Retinal pigment epithelial cell (primary cell): ENCODE results near the gene OGDHL.
"Not testable (repeated sequence)": the region's sequence is repeated elsewhere in the genome, so short reads cannot be mapped to it uniquely, and the experiment has no call there.

Experiments used
- DNase-seq: peaks from one replicate; pipeline ENCODE4 v3.0.0-alpha.2; 2010; ENCODE audit warnings: low read depth
- H3K4me3 ChIP-seq: 2 replicates; pipeline ENCODE4 v1.5.1; 2011; ENCODE audit warnings: mild to moderate bottlenecking, low read length, control low read depth, moderate library complexity
- TF ChIP-seq, protein P1 (sequence below): conservative IDR thresholded peaks from 2 replicates; pipeline ENCODE4 v1.5.1; 2011; ENCODE audit warnings: low read depth, low read length, control low read depth, inconsistent platforms

The OGDHL gene

DNA sequence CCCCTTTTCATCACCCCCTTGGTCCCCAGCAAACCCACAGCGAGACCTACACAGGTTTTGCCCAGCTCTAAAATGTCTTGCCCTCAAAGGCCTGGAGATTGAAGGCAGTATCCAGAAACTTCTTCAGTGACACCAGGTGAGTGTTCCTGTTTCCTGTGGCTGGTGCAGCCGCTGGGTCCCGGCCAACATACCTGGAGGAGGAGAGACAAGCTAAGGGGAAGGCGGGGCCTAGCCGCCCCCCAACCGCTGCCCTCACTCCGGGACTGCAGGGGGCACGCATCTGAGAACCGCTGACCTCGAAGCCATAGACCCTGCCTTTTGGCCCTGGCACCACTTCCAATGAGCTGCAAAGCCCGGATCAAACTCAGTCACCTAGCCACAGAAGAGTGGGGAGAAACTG is 27.0 kb downstream of the OGDHL start:
- H3K4me3 ChIP-seq: no peak overlapping the region
- TF ChIP-seq, protein P1, sequence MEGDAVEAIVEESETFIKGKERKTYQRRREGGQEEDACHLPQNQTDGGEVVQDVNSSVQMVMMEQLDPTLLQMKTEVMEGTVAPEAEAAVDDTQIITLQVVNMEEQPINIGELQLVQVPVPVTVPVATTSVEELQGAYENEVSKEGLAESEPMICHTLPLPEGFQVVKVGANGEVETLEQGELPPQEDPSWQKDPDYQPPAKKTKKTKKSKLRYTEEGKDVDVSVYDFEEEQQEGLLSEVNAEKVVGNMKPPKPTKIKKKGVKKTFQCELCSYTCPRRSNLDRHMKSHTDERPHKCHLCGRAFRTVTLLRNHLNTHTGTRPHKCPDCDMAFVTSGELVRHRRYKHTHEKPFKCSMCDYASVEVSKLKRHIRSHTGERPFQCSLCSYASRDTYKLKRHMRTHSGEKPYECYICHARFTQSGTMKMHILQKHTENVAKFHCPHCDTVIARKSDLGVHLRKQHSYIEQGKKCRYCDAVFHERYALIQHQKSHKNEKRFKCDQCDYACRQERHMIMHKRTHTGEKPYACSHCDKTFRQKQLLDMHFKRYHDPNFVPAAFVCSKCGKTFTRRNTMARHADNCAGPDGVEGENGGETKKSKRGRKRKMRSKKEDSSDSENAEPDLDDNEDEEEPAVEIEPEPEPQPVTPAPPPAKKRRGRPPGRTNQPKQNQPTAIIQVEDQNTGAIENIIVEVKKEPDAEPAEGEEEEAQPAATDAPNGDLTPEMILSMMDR: no peak
- DNase-seq: no peak

DNA sequence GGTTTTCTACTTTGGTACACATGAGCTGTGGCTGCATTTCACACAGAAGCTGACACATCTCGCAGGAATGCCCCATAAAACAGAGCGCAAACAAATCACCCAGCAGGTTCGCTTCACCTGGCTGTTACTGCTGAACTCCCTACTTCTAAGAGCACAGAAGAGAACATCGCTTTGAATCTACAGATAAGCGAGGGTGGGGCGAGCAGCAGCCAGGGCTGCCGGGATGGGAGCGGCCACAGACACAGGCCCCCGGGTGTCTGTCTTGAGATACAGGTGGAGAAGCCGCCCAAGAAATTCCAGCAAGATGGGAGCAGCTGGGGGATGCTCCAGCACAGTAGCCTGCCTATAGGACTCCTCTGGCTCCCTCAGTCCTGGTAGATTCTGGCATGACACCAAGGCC is 27.4 kb downstream of the OGDHL start:
- TF ChIP-seq, protein P1: no peak
- no peak overlapping the region for H3K4me3 ChIP-seq

DNA sequence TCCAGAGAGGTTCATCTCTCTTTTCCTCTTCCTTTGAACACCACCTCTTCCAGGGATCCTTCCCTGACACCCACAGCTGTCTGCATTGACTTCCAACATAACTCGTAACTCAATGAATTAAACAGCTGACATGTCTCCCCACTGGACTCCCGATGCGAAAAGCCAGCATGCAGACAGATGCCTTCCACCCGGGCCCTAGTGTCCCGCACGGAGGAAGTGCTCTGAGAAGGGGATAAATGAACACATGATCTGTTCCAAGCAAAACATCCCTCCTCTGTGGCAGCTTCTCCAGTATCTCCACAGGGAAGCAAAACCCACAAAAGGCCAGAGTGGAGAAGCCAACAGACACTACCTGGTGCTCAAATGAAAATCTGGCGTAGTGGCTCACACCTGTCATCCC is 28.3 kb downstream of the OGDHL start:
- TF ChIP-seq, protein P1: no peak
- no peak for DNase-seq
- no peak overlapping the region for H3K4me3 ChIP-seq

More for the DNA sequence above, 27.4 kb downstream of the OGDHL start:
- no peak for DNase-seq

DNA sequence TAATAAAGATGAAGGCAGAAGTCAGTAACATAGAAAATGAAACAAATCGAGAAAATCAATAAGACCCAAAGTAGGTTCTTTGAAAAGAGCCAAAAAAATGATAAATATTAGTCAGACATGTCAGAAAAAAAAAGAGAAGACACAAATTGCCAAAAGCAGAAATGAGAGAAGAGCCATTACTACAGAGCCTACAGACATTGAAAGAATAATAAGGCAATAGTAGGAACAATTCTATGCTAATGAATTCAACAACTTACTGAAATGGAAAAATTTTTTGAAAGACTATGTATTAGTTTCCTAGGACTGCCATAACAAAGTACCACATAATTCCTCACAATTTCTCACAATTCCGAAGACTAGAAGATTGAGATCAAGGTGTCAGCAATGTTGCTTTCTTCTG is 35.5 kb downstream of the OGDHL start:
- TF ChIP-seq, protein P1: no peak
- no peak overlapping the region for H3K4me3 ChIP-seq
- DNase-seq: no peak

DNA sequence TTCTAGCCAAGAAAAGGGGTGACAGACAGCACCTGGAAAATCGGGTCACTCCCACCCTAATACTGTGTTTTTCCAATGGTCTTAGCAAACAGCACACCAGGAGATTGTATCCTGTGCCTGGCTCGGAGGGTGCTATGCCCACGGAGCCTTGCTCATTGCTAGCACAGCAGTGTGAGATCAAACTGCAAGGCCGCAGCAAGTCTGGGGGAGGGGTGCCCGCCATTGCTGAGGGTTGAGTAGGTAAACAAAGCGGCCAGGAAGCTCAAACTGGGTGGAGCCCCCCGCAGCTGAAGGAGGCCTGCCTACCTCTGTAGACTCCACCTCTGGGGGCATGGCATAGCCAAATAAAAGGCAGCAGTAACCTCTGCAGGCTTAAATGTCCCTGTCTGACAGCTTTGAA is 47.0 kb downstream of the OGDHL start:
- not testable (repeated sequence) for DNase-seq, H3K4me3 ChIP-seq

DNA sequence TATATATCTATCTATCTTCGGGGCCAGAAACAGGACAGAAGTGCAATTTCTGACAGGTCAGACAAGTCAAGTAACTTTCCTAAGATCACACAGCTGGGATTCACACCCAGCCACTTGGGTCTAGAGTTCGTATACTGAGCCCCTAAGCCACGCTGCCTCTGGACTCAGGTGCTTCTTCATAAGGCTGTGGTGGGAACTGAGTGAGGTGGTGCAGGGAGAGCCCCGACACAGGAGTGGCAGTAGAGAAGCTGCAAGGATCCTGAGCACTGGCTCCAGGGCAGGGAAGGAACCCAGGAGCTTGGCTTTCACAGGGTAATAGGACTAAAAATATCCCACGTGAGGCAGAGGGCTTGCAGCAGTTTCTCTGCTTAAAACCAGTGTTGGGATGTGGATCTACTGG is 48.9 kb downstream of the OGDHL start:
- TF ChIP-seq, protein P1: no peak
- DNase-seq: no peak
- no peak overlapping the region for H3K4me3 ChIP-seq

DNA sequence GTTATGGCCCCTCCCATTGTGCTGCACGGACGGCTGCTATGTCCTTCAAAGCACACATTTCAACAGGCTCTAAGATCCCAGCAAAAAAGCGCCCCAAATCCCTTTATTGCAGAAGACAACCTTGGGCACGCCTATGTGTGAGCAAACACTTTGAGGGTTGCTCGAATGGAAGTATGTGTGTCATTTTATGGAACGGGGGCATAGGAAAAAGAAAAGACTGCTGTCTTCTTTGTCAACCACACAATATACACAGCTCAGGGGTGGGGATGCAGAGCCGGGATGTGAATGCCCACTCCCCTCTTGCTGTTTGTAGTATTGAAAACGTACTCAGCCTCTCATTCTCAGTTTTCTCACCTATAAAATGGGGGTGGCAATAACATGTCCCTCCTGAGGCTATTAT is 50.6 kb downstream of the OGDHL start:
- no peak for DNase-seq
- TF ChIP-seq, protein P1: no peak
- no peak overlapping the region for H3K4me3 ChIP-seq

DNA sequence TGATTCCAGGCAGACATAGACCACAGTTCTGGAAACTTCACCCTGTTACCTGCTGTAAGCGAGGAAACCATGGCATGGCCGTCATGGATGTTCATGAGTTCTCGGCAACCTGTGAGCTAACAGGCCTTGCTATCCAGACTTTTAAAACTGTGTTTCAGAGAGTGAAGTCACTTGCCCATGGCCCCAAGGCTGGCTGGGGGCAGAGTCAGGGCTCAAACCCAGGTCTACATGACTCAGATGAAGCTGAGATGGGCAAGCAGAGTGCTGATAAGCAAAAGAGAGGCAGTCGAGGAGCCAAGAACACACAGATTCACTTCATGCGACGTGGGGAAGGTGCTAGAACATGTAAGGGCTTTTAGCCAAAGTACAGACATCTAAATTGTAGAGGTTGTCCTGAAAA is 51.2 kb downstream of the OGDHL start:
- no peak overlapping the region for H3K4me3 ChIP-seq
- TF ChIP-seq, protein P1: no peak
- DNase-seq: no peak
